CD4-positive, alpha-beta T cell treated with Interleukin-15 for 1 hour (primary cell): ENCODE results near the gene TBX5.

ENCODE experiments used
- DNase-seq: peaks from one replicate; pipeline ENCODE4 v3.0.0-alpha.2; 2020

TBX5 gene

GRCh38 chr12:114430306-114430705, 24.4 kb upstream of the TBX5 start:
- no peak for DNase-seq

GRCh38 chr12:114425031-114425626, 19.2 kb upstream of the TBX5 start:
- no peak for DNase-seq

- DNase-seq, result no peak
These were observed 15.0 kb upstream of the TBX5 start for GRCh38 chr12:114420944-114421335.

- no peak for DNase-seq
These were observed 14.4 kb upstream of the TBX5 start for GRCh38 chr12:114420182-114420943.

- DNase-seq, result no peak
These were observed 10.1 kb upstream of the TBX5 start for GRCh38 chr12:114416028-114416427.

- no peak for DNase-seq
These were observed 9.6 kb upstream of the TBX5 start for GRCh38 chr12:114415525-114415868.

- DNase-seq, result no peak
These were observed 9.1 kb upstream of the TBX5 start for GRCh38 chr12:114414866-114415524.

- DNase-seq, result no peak
These were observed 8.3 kb upstream of the TBX5 start for GRCh38 chr12:114414031-114414865.

- DNase-seq, result no peak
These were observed 7.1 kb upstream of the TBX5 start for GRCh38 chr12:114412825-114413749.

GRCh38 chr12:114412307-114412706, 6.4 kb upstream of the TBX5 start:
- DNase-seq, result no peak

- no peak for DNase-seq
These were observed 5.3 kb upstream of the TBX5 start for GRCh38 chr12:114411071-114411837.

- DNase-seq, result no peak
These were observed 4.1 kb upstream of the TBX5 start for GRCh38 chr12:114409852-114410600.

GRCh38 chr12:114408886-114409851, 3.2 kb upstream of the TBX5 start:
- DNase-seq, result no peak

GRCh38 chr12:114408471-114408885, 2.5 kb upstream of the TBX5 start:
- no peak for DNase-seq

- DNase-seq, result no peak
These were observed 2.0 kb upstream of the TBX5 start for GRCh38 chr12:114407842-114408411.

- DNase-seq, result no peak
These were observed 1.3 kb upstream of the TBX5 start for GRCh38 chr12:114406984-114407841.

- no peak for DNase-seq
These were observed 506 bp upstream of the TBX5 start for GRCh38 chr12:114406316-114406983.
